GM21528 (cell line): ENCODE measurements around the gene S100A1.

Experiments
- ATAC-seq: cut with Tn5 transposase; IDR thresholded peaks from one replicate; pipeline ENCODE4 v1.9.1; 2021; ENCODE audit warnings: mild to moderate bottlenecking, moderate library complexity; ENCODE audit not compliant: unreplicated experiment, low FRiP score

The S100A1 gene

DNA sequence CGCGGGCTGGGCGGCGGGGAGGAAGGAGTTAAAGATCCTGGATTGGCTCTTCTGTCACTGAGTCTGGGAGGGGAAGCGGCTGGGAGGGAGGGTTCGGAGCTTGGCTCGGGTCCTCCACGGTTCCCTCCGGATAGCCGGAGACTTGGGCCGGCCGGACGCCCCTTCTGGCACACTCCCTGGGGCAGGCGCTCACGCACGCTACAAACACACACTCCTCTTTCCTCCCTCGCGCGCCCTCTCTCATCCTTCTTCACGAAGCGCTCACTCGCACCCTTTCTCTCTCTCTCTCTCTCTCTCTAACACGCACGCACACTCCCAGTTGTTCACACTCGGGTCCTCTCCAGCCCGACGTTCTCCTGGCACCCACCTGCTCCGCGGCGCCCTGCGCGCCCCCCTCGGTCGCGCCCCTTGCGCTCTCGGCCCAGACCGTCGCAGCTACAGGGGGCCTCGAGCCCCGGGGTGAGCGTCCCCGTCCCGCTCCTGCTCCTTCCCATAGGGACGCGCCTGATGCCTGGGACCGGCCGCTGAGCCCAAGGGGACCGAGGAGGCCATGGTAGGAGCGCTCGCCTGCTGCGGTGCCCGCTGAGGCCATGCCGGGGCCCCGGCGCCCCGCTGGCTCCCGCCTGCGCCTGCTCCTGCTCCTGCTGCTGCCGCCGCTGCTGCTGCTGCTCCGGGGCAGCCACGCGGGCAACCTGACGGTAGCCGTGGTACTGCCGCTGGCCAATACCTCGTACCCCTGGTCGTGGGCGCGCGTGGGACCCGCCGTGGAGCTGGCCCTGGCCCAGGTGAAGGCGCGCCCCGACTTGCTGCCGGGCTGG is 50.5 kb downstream of the S100A1 start, which contains the start of gene NPR1:
NPR1 (plus strand) TSS at position 170 of the 818 bp plus-strand sequence; CDS start at position 591, 421 bp downstream.
- no peak for ATAC-seq

DNA sequence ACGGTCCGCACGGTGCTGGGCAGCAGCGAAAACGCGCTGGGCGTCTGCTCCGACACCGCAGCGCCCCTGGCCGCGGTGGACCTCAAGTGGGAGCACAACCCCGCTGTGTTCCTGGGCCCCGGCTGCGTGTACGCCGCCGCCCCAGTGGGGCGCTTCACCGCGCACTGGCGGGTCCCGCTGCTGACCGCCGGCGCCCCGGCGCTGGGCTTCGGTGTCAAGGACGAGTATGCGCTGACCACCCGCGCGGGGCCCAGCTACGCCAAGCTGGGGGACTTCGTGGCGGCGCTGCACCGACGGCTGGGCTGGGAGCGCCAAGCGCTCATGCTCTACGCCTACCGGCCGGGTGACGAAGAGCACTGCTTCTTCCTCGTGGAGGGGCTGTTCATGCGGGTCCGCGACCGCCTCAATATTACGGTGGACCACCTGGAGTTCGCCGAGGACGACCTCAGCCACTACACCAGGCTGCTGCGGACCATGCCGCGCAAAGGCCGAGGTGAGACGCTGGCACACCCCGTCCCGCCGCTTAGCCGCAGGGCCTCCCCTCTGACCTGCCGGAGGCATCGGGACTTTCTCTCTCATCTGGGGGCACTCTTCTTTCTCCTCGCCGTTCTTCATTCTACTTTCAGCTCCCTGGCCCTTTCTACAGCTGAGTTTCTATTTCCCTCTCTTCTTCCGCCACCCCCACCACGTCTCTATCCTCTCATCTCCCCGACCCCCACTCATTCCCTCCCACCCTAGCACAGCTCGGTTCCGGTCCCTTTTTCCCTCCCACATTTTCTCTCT is 51.3 kb downstream of the S100A1 start:
- ATAC-seq: no peak

DNA sequence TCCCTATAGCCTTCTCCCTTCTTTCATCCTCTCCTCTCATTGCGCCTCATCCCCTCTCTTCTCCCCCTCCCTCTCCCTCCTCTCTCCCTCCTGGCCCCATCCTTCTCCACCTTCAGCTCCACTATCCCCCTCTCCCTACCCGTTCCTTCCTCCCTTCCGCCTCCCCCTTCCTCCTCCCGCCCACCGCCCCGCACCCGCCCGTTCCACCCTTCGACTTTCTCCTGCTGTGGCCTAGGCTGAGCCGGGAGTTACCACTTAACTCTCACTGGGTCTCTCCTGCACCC is 51.8 kb downstream of the S100A1 start:
- ATAC-seq: no peak
